ENCODE data around the gene CLDN22. TPM values are rescaled to one million over a fixed set of nuclear protein-coding genes. Genes with fewer than 3 reads are reported as not detected.

The CLDN22 gene
- total RNA-seq, 3 donors from 2014 or later = not detected

- TF ChIP-seq POLR2AphosphoS5 (IDR thresholded peaks at IDR 0.05) (no peak), CTCF (IDR thresholded peaks at IDR 0.05) (no peak), POLR2A (IDR thresholded peaks at IDR 0.05) (no peak)
- intact Hi-C loops (cut with DNase I; ENCODE audit: low total_unique reads) = no loop called here
- no peak for DNase-seq (ENCODE audit: low spot score in 2 of 2)
- no peaks in the 10 kb centered on the region for H3K27me3 ChIP-seq
- no peak overlapping the region for H3K4me3 ChIP-seq
- no peaks in the 10 kb centered on the region for H3K9me3 ChIP-seq
- H3K36me3 ChIP-seq = no peaks in the 10 kb centered on the region
- H3K27ac ChIP-seq = no peak overlapping the region
- no peaks in the 10 kb centered on the region for H3K4me1 ChIP-seq
Measured at GRCh38 chr4:183300655-183301054, 19.4 kb downstream of the CLDN22 start.

DNA sequence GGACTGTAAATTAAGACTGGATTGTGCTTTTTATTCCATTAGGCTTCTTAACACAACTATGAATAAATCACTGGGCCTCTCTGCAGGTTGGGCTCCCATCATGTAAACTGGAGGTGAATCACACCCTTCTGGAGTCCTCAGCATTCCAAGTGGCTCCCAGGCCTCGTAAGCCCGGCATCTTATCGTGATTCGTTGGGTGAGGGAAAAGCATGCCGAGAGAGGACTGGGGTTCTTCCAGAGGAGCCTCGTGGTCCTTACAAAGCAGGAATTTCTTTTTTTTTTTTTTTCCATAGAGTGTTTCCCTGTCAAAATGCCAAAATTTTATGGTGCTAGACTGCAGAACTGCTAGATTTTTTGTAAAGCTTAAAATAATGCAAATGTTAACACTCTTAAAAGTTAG lies 20.0 kb downstream of the CLDN22 start:
- no peak for TF ChIP-seq POLR2A (IDR thresholded peaks at IDR 0.05)
- no peak for TF ChIP-seq POLR2AphosphoS5 (IDR thresholded peaks at IDR 0.05)
- no peak for TF ChIP-seq CTCF (IDR thresholded peaks at IDR 0.05)
- H3K27ac ChIP-seq = no peak overlapping the region

GRCh38 chr4:183299464-183299863 lies 20.6 kb downstream of the CLDN22 start:
- Histone ChIP-seq H3K9me3 (no peaks in the 10 kb centered on the region), H3K4me1 (no peaks in the 10 kb centered on the region), H3K4me3 (no peak overlapping the region), H3K36me3 (no peaks in the 10 kb centered on the region), H3K27me3 (no peaks in the 10 kb centered on the region), H3K27ac (no peak overlapping the region)
- TF ChIP-seq POLR2AphosphoS5 (IDR thresholded peaks at IDR 0.05) (no peak), POLR2A (IDR thresholded peaks at IDR 0.05) (no peak), CTCF (IDR thresholded peaks at IDR 0.05) (no peak)
- intact Hi-C loops (cut with DNase I; ENCODE audit: low total_unique reads) = no loop called here
- no peak for DNase-seq (ENCODE audit: low spot score in 2 of 2)

More for the DNA sequence above, 20.0 kb downstream of the CLDN22 start:
- Histone ChIP-seq H3K27me3 (no peaks in the 10 kb centered on the region), H3K9me3 (no peaks in the 10 kb centered on the region), H3K4me3 (no peak overlapping the region), H3K4me1 (no peaks in the 10 kb centered on the region), H3K36me3 (no peaks in the 10 kb centered on the region)
- intact Hi-C loops (cut with DNase I; ENCODE audit: low total_unique reads) = no loop called here
- DNase-seq (ENCODE audit: low spot score in 2 of 2) = no peak

DNA sequence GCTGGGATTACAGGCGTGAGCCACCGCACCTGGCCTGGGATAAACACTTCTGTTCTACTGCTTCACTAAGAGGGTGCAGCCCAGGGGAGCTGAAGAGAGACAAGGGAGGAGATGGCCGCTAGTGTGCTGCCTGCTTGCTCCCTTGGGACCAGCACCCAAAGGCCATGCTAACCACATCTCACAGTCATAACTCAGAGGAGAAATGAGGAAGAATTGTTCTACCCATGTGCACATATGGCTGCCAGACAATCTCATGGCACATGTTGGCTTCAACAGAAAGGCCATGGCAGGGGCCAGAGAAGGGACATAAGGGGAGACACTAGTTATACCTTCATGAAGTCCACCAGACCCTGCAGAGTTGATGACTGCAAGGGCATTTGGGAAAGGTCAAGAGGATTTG lies 22.4 kb downstream of the CLDN22 start:
- no peaks in the 10 kb centered on the region for H3K27me3 ChIP-seq
- intact Hi-C loops (cut with DNase I; ENCODE audit: low total_unique reads) = no loop called here
- no peak overlapping the region for H3K4me3 ChIP-seq
- TF ChIP-seq POLR2A (IDR thresholded peaks at IDR 0.05) (no peak), CTCF (IDR thresholded peaks at IDR 0.05) (no peak), POLR2AphosphoS5 (IDR thresholded peaks at IDR 0.05) (no peak)
- H3K9me3 ChIP-seq = no peaks in the 10 kb centered on the region
- no peak overlapping the region for H3K27ac ChIP-seq
- H3K36me3 ChIP-seq = no peaks in the 10 kb centered on the region
- no peaks in the 10 kb centered on the region for H3K4me1 ChIP-seq
- DNase-seq (ENCODE audit: low spot score in 2 of 2) = no peak

DNA sequence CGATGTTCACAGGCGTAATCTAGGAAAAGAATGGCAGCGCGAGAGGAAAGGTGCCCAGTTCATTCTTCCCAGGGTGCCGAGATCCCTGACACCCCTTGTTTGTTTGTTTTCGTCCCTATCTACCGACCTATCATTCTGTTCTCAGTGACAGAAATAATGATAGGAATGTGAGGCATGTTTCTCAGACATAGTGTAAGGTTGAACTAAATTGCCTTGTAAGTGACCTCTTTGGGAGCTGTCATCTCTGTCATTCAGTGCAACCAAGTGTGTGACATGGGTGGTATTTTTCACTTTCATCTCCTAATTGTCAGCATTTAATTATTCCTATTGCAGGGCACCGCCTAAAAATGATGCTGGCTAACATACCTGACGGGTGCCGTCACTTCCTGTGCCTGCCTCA lies 24.4 kb downstream of the CLDN22 start:
- TF ChIP-seq POLR2AphosphoS5 (IDR thresholded peaks at IDR 0.05) (no peak), CTCF (IDR thresholded peaks at IDR 0.05) (no peak)
- intact Hi-C loops (cut with DNase I; ENCODE audit: low total_unique reads) = no loop called here
- Histone ChIP-seq H3K4me3 (no peak overlapping the region), H3K27me3 (no peaks in the 10 kb centered on the region), H3K9me3 (no peaks in the 10 kb centered on the region), H3K36me3 (no peaks in the 10 kb centered on the region), H3K4me1 (no peaks in the 10 kb centered on the region), H3K27ac (no peak overlapping the region)
- DNase-seq (ENCODE audit: low spot score in 2 of 2) = no peak

Measured in breast epithelium (tissue), 4 donors.